Endothelial cell of umbilical vein (primary cell): ENCODE data around the gene GRK4. TPM values are rescaled to one million over a fixed set of nuclear protein-coding genes. Genes with fewer than 3 reads are reported as not detected.

Experiments used
- BruUV-seq: library from RNA; stranded (reverse); fragments of 400-500 nt; replicated peaks from 2 replicates; lab custom pipeline; 2021; lab: Mats Ljungman, UMichigan
- CTCF ChIA-PET: fragments of 300-600, 350-600 bp; sonication (Branson Sonifier 250); formaldehyde crosslinking; loops from one replicate; lab custom pipeline; 2021; ENCODE audit warnings: antibody characterized with exemption, inconsistent platforms; lab: Charles Lee
- POLR2A ChIA-PET: fragments of 300-600, 350-600 bp; sonication (Branson Sonifier 250); formaldehyde crosslinking; loops from one replicate; lab custom pipeline; 2021; ENCODE audit warnings: antibody characterized with exemption, inconsistent platforms; lab: Charles Lee
- DNase-seq: peaks from one replicate; pipeline ENCODE4 v3.0.0-alpha.2; 2011; ENCODE audit warnings: low read depth, low spot score
- FAIRE-seq: peaks from 2 replicates; lab custom pipeline; 2011; peaks lifted over from hg19 to GRCh38; lab: Jason Lieb, UNC
- H2AFZ ChIP-seq: 2 replicates; pipeline ENCODE4 v1.6.0; 2012; ENCODE audit warnings: low read depth, low read length, control low read depth, inconsistent platforms
- H3K27ac ChIP-seq: 2 replicates; pipeline ENCODE4 v1.5.1; 2011; ENCODE audit warnings: low read depth, mild to moderate bottlenecking, control low read depth, low read length, moderate library complexity; ENCODE audit not compliant: insufficient read depth
- H3K27me3 ChIP-seq, 2 experiments: 2 replicates each; pipeline versions ENCODE4 v1.6.0 to v1.6.1; 2011; ENCODE audit warnings: low read length in 2 of 2, mixed read lengths in 1 of 2; ENCODE audit not compliant: control insufficient read depth in 2 of 2, insufficient read depth in 2 of 2
- H3K36me3 ChIP-seq, 2 experiments: 2 replicates in 1 of 2; 3 replicates in 1 of 2; pipeline ENCODE4 v1.5.1; 2011; ENCODE audit warnings: low read length in 2 of 2, mild to moderate bottlenecking in 1 of 2, moderate library complexity in 1 of 2; ENCODE audit not compliant: control insufficient read depth in 2 of 2, insufficient read depth in 2 of 2; ENCODE audit errors: extremely low read depth in 1 of 2
- H3K4me1 ChIP-seq: 3 replicates; pipeline ENCODE4 v1.5.1; 2011; ENCODE audit warnings: mild to moderate bottlenecking, low read length; ENCODE audit not compliant: control insufficient read depth, insufficient read depth; ENCODE audit errors: extremely low read depth
- H3K4me2 ChIP-seq: 2 replicates; pipeline ENCODE4 v1.6.1; 2011; ENCODE audit warnings: low read length, control low read depth, mixed read lengths; ENCODE audit not compliant: insufficient read depth
- H3K4me3 ChIP-seq, 3 experiments: fragments of 200-600 bp in 1 of 3; sonication (generic), shearing (Covaris generic) in 1 of 3; replicated peaks in 1 of 3; 2 replicates each; pipeline ENCODE4 v1.5.1; 2011 to 2016; ENCODE audit warnings: control low read depth in 3 of 3, low read length in 3 of 3, mild to moderate bottlenecking in 2 of 3, inconsistent platforms in 1 of 3, low read depth in 1 of 3, moderate library complexity in 1 of 3; ENCODE audit not compliant: insufficient read depth in 1 of 3
- H3K79me2 ChIP-seq: 2 replicates; pipeline ENCODE4 v1.6.0; 2012; ENCODE audit warnings: low read length, inconsistent platforms; ENCODE audit not compliant: control insufficient read depth, insufficient read depth
- H3K9ac ChIP-seq: replicated peaks from 2 replicates; pipeline ENCODE3; 2011; ENCODE audit warnings: low read length, control low read depth; ENCODE audit not compliant: insufficient read depth; ENCODE audit errors: extremely low read depth
- H3K9me1 ChIP-seq: replicated peaks from 3 replicates; pipeline ENCODE4 v1.6.0; 2011; ENCODE audit warnings: mild to moderate bottlenecking, low read length; ENCODE audit not compliant: control insufficient read depth, insufficient read depth; ENCODE audit errors: extremely low read depth
- H3K9me3 ChIP-seq: replicated peaks from 2 replicates; pipeline ENCODE4 v1.5.1; 2012; ENCODE audit warnings: low read length, inconsistent platforms; ENCODE audit not compliant: control insufficient read depth, insufficient read depth
- H4K20me1 ChIP-seq: replicated peaks from 2 replicates; pipeline ENCODE3; 2011; ENCODE audit warnings: mild to moderate bottlenecking, low read length; ENCODE audit not compliant: control insufficient read depth, insufficient read depth; ENCODE audit errors: extremely low read depth
- CTCF ChIP-seq, 2 donors: IDR thresholded peaks; 1 replicate in 1 of 2; 2 replicates in 1 of 2; pipeline ENCODE4 v1.5.1; 2011; ENCODE audit warnings: low read length in 2 of 2, mild to moderate bottlenecking in 2 of 2, moderate library complexity in 2 of 2, control low read depth in 1 of 2, inconsistent platforms in 1 of 2, low read depth in 1 of 2; ENCODE audit not compliant: insufficient read depth in 1 of 2; ENCODE audit errors: extremely low read depth in 1 of 2
- EZH2 ChIP-seq: IDR thresholded peaks from 2 replicates; pipeline ENCODE4 v1.6.1; 2012; ENCODE audit warnings: borderline replicate concordance, low read depth, mild to moderate bottlenecking, moderate library complexity, low read length, inconsistent platforms; ENCODE audit not compliant: severe bottlenecking
- FOS ChIP-seq: IDR thresholded peaks from 2 replicates; pipeline ENCODE4 v1.6.1; 2011; ENCODE audit warnings: mild to moderate bottlenecking, low read length, moderate library complexity, borderline replicate concordance; ENCODE audit not compliant: insufficient read depth
- GATA2 ChIP-seq: IDR thresholded peaks from 2 replicates; pipeline ENCODE4 v1.7.0; 2011; ENCODE audit warnings: low read depth, mild to moderate bottlenecking, moderate library complexity, mixed read lengths, low read length; ENCODE audit not compliant: insufficient read length, insufficient read depth
- JUN ChIP-seq: IDR thresholded peaks from 2 replicates; pipeline ENCODE4 v1.6.1; 2011; ENCODE audit warnings: borderline replicate concordance, low read depth; ENCODE audit not compliant: insufficient read length, insufficient read depth
- MAX ChIP-seq: IDR thresholded peaks from 2 replicates; pipeline ENCODE4 v1.6.1; 2011; ENCODE audit not compliant: insufficient read depth, insufficient read length
- MYC ChIP-seq: IDR thresholded peaks from one replicate; pipeline ENCODE4 v1.6.1; 2011; ENCODE audit warnings: mild to moderate bottlenecking, low read depth, low read length
- POLR2A ChIP-seq: IDR thresholded peaks from 2 replicates; pipeline ENCODE4 v1.6.1; 2012; ENCODE audit warnings: low read depth, mild to moderate bottlenecking, control low read depth, low read length
- POLR2AphosphoS5 ChIP-seq: IDR thresholded peaks from 2 replicates; pipeline ENCODE4 v1.6.1; 2012; ENCODE audit warnings: low read depth, mild to moderate bottlenecking, control low read depth, low read length, moderate library complexity; ENCODE audit not compliant: insufficient read depth
- dilution Hi-C: fragments of 300-500 bp; cut with MboI; formaldehyde crosslinking; loops from one replicate; pipeline ENCODE4 v1.15.0; 2019; ENCODE audit warnings: low sequenced_read_pairs; ENCODE audit not compliant: extremely low pct_ligation_motif_present
- intact Hi-C: fragments of 100-400 bp; cut with micrococcal nuclease; formaldehyde crosslinking; loops from one replicate; pipeline ENCODE4 v1.10.0; 2022
- polyA plus RNA-seq, 4 experiments: library from polyadenylated mRNA; depleted of rRNA in 3 of 4; stranded (reverse) in 3 of 4; unstranded in 1 of 4; fragments of >200 nt; gene quantifications; 2 replicates each; pipeline versions ENCODE4 v1.2.1 to v1.2.3, GENCODE V29; 2011 to 2012; ENCODE audit warnings: missing spikeins in 1 of 4
- total RNA-seq: library from RNA; stranded (reverse); gene quantifications from 2 replicates; pipeline ENCODE4 v1.2.3, GENCODE V29; 2021

GRK4 gene
- total and polyA plus RNA-seq, 2 donors (not counting 3 experiments of a cell fraction or from before 2014, with no cell fraction given): 3.1 to 6.3 TPM

GRCh38 chr4:3062471-3062870 is 99.1 kb downstream of the GRK4 start:
- Histone ChIP-seq H2AFZ (no peak overlapping the region), H3K9me3 (no peaks in the 10 kb centered on the region), H3K27ac (no peak overlapping the region), H4K20me1 (no peaks in the 10 kb centered on the region), H3K36me3 (no peaks in the 10 kb centered on the region), H3K4me3 (no peak overlapping the region), H3K9ac (no peak overlapping the region), H3K79me2 (no peaks in the 10 kb centered on the region), H3K4me1 (no peaks in the 10 kb centered on the region), H3K4me2 (no peak overlapping the region), H3K9me1 (no peaks in the 10 kb centered on the region), H3K27me3 (peaks cover 0 to 2% of the 10 kb centered on the region in 2 experiments)
- ChIA-PET CTCF (no interaction called here), POLR2A (interaction anchor here (0.6 kb wide), 1 partner anchor 19 kb away, joined by 4 read pairs; no protein-coding TSS in a partner anchor)
- intact Hi-C loops (no loop called here), dilution Hi-C loops (no loop called here)
- FAIRE-seq: no peak
- no TSS peak for BruUV-seq
- TF ChIP-seq GATA2 (no peak), EZH2 (no peak), CTCF (IDR thresholded peaks at IDR 0.05; ENCODE audit: extremely low read depth in 1 of 2, insufficient read depth in 1 of 2, low read depth in 1 of 2, low read length in 2 of 2) (no peak), FOS (no peak), POLR2A (no peak), MYC (no peak), MAX (no peak), JUN (no peak), POLR2AphosphoS5 (no peak)
- DNase-seq: no peak
